Neural cell (in vitro differentiated cells): Measurements from ENCODE around the gene COL17A1.

Experiments used
- EP300 ChIP-seq: fragments of 450-650 bp; conservative IDR thresholded peaks from 2 replicates; pipeline ENCODE4 v1.6.1; 2014; ENCODE audit warnings: antibody characterized with exemption, mild to moderate bottlenecking, moderate library complexity; ENCODE audit not compliant: poor library complexity, severe bottlenecking
- TAF1 ChIP-seq: IDR thresholded peaks from 2 replicates; pipeline ENCODE4 v1.6.1; 2012; ENCODE audit warnings: low read depth

DNA sequence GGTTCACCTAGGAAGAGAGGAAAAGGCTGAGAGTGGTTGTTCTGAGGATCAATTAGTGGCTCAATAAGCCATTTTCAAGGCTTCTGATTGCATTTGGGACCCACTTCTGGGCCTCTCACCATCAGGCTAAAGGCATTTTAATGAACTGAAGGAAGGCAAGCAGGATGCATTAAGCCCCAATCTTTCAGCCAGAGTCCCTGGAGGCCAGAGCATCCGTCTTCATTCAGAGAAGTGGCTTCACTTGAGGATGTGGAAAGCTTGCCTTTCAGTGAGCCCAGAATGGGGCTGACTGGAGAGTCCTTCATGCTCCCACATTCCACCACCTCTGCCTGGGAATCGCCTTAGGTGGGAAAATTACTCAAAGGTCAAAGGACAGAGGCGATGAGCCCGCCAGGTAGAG is 41.8 kb downstream of the COL17A1 start:
- TF ChIP-seq EP300 (no peak), TAF1 (no peak)
